Limb (tissue), 2 donors: Measurements from ENCODE around the gene TOB1.
"Not testable (repeated sequence)": the region's sequence is repeated elsewhere in the genome, so short reads cannot be mapped to it uniquely, and the experiment has no call there.

Source experiments
- DNase-seq, 2 donors: peaks; one replicate each; pipeline ENCODE4 v3.0.0-alpha.2; 2016; ENCODE audit errors: extremely low spot score in 2 of 2

Gene TOB1

DNA sequence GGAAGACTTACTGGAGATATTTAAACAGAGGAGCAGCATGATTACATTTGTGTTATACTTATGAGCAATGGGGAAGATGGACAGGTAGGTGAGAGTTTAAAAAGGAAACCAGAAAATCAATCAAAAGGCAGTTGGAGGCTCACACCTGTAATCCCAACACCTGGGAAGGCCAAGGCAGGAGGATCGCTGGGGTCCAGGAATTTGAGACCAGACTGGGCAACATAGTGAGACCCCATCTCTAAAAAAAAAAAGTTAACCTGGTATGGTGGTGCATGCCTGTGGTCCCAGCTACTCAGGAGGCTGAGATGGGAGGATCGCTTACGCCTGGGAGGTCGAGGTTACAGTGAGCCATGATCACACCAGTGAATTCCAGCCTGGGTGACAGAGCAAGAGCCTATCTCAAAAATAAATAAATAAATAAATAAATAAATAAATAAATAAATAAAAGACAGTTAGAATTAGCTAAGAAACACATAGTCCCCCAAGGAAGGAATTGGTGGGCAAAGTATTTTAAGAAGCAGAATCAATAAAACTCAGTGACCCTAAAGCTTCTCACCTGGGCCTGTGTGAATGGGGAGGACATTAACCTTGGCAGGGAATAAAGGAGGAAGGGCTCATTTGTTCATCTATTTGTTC, 32.3 kb upstream of the TOB1 start:
- DNase-seq: no peak

DNA sequence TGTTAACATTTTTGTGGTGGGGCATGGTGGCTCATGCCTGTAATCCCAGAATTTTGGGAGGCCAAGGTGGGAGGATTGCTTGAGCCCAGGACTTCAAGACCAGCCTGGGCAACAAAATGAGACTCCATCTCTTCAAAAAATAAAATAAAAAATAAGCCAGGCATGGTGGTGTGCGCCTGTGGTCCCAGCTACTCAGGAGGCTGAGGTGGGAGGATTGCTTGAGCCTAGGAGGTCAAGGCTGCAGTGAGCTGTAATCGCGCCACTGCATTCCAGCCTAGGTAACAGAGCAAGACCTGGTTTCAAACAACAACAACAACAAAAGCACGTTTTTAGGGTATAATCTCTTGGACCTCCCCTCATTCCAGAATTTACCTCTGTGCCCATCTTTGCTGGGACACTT, 28.4 kb upstream of the TOB1 start:
- not testable (repeated sequence) for DNase-seq

DNA sequence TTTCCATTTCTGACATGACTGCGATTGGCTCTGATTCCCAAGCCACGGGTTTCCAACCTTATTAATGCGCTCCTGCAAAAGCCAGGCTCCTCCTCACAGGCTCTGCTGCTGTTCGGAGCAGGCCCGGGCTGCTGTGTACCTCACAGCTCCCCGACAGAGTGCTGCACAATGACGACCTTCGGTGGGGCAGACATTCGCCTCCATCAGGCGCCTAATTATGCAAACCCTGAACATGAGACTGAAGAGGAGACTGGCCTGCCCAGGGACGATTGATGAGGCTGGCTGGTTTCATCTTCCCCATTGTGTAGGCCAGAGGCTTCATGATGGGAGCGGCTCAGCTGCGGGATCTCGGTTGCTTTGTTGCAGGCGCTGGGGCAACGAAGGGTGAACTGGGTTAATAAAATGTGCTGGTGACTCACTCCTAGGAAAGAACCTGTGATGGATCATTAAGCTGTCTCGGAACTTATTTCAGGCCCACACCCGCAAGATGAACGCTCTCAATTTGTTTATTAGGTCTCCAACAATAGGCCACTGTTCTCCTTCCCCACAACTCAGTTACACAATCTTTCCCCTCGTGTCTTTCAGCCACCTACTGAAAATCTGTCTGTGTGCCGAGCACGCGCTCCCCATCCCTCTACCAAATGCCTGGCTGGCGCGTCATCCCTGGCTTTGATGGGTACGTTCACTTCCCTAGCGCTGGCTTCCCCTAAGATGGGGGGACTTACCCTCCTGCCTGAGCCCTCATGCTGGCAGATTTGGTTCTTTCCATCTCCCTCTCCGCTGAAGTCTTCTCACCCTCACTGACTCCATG, 27.2 kb upstream of the TOB1 start:
- peak in 1 of 2 donors; percentile 52 for DNase-seq

DNA sequence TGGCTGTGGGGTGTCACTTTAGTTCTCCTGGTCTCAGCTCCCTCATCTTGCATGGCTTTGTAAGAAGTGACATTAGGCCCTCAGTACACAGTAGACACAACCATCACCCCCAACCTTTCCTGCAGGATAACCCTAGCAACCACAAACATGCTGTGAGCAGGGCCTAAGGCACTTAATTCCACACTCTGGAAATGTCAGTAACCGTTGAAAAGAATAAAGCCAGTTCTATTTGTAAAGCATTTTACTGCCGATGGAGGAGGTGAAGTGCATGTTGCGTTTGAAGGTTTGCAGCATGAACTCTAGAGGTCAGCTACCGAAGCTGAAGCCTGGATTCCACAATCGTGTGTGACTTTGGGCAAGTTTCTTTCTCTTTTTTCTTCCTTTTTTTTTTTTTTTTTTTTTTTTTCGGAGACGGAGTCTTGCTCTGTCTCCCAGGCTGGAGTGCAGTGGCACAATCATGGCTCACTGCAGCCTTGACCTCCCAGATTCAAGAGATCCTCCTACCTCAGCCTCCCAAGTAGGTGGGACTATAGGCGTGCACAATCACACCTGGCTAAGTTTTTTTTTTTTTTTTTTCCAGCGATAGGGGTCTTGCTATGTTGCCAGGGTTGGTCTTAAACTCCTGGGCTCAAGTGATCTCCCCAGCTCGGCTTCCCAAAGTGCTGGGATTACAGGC, 26.1 kb upstream of the TOB1 start:
- no peak for DNase-seq

DNA sequence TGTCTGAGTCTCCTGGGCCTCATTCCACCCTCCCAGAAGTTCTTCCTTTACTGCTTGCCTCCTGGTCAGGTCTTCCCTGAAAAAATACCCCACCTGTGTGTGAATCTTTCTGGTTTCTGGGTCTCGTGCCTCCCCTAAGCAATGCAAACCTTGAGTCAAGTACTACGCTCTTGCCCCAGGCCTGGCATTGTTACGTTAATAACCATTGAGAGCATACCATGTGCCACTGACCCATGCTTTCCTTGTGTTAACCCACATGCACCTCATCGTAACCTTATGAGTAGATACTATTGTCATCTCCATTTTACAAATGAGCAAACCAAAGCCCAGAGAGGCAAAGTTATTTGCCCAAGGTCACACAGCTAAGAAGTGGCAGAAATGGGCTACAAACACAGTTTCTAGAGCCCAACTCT, 25.4 kb upstream of the TOB1 start:
- no peak for DNase-seq

DNA sequence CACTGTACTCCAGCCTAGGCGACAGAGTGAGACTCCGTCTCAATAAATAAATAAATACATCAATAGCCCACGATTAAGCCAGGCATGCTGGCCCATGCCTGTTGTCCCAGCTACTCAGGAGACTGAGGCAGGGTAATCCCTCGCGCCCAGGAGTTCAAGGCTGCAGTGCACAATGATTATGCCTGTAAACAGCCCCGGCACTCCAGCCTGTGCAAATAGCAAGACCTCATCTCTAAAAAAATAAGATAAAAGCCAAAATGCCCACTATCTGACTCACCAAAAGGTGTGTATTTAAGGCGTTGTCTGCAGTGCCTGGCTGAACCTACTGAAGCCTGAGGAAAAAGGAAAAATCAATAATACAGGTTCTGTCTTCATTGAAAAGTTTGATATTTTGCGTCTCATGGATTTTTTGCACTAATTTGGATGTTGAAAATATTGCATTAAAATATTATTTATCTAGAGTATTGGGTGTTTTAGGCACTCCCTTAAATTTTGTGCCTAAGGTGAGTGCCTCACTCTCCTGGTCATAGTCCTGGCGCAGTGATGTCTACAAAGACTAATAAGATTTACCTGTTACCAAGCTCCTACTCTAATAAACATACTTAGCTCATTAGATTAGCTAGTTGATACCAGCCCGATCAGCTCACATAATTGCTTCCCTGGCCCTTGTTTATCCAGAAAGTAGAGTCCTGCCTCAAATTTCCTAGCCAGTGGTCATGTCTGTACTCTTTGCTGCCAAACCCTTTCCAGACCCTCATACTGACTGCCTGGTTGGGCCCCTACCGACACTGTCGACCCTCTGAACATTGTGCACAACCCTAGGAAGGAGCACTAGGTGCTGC, 24.7 kb upstream of the TOB1 start:
- DNase-seq: no peak

DNA sequence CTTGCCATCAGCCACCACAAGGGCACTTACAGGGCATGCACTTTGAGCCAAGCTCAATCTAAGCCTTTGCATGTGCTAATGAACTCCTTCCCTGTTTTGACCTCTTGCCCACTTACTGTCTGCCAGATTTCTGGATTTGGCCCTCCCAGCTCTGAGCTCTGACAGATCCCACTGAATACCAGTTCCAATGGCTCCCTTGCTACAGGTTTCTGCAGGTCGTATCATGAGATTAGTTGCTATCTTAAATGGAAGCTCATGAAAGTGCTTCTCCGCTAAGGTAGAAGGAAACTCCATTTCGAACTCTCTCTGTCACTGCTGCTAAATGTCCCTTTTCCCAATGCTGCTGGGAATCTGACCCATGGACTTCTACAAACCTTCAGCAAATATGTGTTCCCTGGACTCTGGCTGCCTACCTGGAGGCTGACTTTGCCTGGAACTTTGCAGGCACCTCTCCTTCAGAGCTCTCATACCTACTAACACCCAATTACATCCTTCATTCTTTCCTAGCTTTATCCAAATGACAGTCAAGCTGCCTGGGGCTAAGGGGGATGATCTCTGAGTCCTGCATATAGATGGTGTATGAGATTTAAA, 23.5 kb upstream of the TOB1 start:
- DNase-seq: no peak

DNA sequence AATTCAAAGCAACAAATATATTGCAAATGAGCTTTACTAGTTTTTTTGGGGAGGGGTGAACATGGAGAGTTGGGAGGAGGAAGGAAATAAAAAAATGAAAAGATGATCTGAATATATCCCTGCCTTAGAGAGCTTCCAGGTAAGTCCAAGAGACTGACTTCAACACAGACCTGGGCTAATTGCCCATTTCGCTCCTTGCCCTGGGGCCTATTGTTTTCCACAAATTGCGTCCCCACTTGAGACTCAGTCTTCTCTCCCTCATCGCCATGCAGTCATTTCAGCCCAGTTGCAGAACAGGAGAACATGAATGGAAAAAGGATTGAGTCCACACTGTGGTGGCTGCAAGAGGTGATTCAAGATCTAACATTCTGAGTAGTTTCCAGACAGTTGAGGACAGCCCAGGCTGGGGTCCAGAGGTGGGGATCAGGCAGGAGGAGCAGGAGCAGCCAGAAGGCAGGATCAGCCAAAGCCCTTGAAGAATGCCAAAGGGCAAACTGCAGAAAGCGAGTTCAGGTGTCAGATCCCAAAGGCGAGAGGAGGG, 21.6 kb upstream of the TOB1 start:
- DNase-seq: no peak

DNA sequence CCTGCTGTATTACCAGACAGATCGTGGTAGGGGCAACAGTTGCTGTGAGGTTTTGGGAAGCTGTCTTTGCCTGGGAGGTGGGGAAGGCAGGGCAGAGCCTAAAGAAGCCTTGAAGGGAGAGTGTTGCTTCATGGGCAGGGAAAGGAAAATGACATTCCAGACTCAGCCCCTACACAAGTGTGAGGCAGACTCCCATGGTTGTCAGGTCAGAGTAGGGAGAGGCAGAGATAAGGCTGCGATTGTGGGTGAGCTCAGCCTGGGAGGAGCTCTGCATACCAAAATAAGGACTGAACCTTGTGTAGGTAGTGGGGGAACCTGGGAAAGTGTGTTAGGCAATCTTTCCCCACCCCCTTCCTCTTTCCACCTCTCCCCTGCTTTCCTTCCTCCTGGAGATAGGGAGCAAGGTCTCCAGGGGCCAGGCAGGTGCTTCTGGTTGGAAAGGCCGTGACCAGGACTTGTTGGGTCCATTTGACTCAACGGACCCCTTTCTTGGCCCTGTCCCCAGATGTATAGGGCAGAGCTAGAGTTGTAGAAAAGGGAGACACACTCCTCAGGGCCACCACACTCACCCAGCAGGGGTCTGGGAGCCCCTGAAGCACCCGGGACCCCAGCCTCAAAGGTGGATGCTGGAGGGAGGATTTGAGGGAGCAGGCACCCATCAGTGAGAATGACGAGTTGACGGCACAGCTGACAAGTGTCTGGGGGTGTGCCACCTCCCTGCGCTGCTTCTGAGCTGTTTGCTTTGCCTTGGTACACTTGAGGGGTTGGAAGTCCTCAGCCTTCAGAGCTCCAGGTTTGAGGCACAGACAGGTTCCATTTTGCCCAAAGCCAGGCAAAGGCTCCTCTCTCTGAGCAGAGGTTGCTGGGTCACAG, 18.5 kb upstream of the TOB1 start:
- no peak for DNase-seq

DNA sequence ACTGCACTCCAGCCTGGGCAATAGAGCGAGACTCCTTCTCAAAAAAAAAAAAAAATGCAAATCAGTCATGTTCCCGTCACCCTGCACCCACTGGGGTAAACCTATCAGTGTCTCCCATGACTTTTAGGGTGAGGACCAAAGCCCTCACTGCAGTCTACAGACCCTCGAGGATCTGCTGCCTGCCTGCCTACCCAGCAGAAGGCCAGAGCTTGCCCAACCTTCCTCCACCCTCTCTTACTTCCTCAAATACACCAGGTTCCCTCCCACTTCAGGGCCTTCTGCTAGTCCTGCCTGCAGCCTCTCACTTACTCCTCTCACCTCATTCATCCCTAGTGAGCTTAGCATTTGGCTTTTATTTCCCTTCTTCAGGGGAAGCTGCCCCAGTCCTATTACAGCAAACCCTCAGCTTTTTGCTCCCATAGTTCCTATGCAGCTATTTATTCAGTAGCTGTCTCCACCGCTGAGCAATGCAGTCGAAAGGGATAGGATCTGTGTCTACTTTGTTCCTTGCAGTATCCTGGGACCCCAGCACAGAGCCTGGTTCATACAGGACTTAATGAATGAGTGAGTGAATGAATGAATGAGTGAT, 17.8 kb upstream of the TOB1 start:
- DNase-seq: no peak

DNA sequence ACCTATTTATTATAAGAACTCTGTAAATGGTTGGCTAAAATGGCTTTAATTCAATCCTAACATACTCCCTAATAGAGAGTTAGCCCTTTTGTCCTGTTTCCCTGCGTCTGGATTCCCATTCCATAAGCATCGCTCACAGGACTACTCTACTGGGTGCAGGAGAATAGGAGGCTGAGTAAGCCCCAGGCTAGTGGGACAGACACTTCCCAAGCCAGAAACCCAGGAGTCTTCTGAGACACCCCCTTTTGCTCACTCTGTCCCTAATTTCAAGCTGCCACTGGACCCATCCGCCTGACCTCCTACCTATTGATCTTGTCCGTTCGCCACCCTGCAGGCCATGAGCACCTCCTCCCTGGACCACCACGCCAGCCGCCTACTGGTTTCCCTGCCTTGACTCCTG, 16.7 kb upstream of the TOB1 start:
- no peak for DNase-seq

DNA sequence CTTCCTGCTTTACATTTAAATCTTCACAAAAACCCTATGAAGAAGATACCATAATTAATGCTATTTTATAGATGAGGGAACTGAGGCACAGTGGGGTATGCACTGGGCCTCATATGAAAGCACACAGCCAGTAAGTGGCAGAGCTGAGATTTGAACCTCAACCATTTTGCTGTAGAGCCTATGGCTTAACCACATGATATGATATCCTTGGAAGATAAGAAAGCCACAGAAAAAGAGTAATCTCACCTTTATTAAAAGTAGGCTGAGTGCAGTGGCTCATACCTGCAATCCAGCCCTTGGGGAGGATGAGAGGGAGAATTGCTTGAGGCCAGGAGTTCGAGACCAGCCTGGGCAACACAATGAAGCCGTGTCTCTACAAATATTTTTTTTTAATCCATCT, 15.0 kb upstream of the TOB1 start:
- no peak for DNase-seq

DNA sequence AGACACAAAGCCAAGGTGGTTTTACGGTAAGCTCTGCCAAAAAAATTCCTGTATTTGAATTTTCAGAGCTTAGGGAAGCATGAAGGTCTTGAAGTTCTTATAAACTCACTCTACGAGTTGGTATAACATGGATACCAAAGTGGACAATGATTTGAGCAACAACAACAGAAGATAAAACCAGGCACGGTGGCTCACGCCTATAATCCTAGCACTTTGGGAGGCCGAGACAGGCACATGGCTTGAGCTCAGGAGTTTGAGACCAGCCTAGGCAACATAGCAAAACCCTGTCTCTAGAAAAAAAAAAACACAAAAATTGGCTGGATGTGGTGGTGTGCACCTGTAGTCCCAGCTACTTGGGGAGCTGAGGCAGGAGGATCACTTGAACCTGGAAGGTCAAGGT, 12.9 kb upstream of the TOB1 start:
- DNase-seq: no peak

DNA sequence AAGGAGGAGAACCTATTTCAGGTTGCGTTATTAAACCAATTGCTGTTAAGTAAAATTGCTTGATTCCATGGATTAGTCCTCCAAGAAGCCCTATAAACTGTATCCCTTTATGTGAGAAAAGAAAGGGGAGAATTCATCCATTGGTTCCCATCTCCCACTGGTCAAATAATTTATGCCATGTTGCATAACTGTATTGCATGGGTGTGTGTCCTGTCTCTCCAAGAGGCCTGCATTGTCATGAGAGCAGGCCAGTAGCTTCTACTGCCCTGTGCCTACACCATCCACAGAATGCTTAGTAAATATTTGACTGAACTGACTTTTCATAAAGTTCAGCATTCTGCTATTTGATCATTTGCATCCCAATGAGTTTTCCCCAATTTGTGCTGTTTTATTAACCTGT, 11.7 kb upstream of the TOB1 start:
- DNase-seq: no peak

DNA sequence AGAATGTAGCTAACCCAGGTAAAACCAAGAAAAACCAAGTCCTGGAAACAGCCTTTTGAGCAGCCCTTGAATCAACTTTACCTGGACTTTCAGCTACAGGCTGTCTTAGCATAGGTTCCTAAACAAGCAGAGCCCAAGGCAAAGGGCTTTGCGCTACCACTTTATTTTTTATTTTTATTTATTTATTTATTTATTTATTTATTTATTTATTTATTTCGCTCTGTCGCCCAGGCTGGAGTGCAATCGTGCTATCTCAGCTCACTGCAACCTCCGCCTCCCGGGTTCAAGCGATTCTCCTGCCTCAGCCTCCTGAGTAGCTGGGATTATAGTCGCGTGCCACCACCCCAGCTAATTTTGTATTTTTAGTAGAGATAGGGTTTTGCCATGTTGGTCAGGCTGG, 10.9 kb upstream of the TOB1 start:
- not testable (repeated sequence) for DNase-seq

DNA sequence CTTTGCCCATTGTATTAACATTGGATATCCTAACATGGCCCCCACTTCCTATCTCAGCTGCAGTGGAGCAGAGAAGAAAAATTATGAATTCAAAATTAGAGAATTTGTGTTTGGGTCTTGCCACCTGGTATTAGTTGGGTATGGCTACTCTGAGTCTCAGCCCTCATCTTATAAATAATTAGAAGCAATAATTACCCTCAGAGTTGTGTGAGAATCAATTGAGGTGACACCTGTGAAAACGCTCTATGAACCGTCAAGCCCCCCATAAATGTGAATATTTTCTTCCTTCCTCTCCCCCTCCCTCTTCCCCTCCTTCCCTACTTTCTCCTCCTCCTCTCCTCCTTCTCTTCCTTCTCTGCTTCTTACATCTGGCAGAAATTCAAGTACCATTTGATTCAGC, 8.9 kb upstream of the TOB1 start:
- DNase-seq: no peak

DNA sequence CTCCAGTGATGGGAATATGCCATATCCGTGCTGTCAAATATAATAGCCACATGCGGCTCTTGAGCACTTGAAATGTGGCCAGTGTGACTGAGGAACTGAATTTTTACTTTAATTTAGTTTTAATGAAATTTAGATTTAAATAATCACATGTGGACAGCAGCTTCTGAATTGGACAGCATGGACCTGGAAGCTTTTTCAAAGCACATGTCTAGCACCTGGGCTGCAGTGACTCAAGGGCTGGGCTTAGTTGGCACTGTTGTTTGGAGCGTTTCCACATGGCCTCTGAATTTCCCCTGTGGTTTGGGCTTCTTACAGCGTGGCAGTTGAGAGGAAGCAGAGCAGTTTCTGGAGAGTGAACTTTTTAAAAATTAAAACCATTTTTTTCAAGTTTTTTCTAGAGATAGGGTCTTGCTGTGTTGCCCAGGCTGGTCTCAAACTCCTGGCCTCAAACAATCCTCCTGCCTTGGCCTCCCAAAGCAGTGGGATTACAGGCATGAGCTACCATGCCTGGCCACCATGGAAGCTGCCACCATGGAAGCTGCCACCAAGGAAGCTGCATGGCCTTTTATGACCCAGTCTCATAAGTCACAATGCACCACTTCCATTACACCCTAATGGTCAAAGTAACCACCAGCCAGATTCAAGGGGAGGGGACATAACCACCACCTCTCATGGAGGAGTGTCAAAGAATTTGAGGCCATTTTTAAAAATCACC, 6.7 kb upstream of the TOB1 start:
- no peak for DNase-seq

DNA sequence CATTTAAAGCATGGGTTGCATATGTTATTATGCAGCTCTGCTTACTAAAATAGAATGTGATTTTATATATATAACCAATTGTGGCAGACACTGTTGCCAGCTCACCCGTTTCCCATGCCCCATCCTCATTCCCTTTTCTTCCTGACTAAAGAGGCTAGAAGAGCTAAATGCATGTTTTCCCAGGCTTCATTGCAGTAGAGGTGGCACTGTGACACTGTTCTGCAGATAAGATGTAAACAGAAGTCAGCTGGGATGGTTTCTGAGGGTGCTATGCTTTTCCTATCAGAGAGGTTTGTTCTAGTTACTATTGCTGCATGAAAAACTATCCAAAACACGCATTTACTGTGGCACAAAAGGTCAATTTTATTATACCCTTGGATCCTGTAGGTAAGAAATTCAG, 5.7 kb upstream of the TOB1 start:
- DNase-seq: no peak

DNA sequence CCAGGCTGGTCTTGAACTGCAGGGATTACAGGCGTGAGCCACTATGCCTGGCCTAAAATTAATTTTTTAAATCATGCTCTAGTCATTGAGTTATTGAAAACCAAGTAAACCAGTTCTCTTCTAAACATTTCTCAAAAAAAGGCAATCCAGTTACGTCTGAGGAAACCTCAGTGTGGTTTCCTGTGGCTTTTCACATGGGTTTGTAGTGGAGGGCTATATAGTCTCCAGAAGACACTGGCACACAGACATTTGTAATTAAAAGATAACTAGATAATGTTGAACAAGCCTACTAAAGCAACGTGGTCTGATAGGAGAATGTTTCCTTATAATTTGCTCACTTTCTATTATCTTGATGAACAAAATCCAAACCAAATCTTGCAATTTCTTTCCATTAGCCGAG, 5.2 kb upstream of the TOB1 start:
- no peak for DNase-seq
